Liver (tissue), 3 donors: Measurements from ENCODE around the gene KPNA2.

Source experiments
- ATF3 ChIP-seq: IDR thresholded peaks from 2 replicates; pipeline ENCODE4 v1.6.1; 2016; ENCODE audit warnings: antibody characterized with exemption
- EGR1 ChIP-seq, 2 donors: IDR thresholded peaks; 2 replicates each; pipeline ENCODE4 v1.6.1; 2016 to 2018; ENCODE audit warnings: antibody characterized with exemption in 2 of 2, low read depth in 2 of 2
- FOXA1 ChIP-seq: IDR thresholded peaks from 2 replicates; pipeline ENCODE4 v1.6.1; 2016; ENCODE audit warnings: antibody characterized with exemption
- FOXA2 ChIP-seq: IDR thresholded peaks from 2 replicates; pipeline ENCODE4 v1.6.1; 2016; ENCODE audit warnings: antibody characterized with exemption
- GABPA ChIP-seq, 2 donors: IDR thresholded peaks in 1 of 2; conservative IDR thresholded peaks in 1 of 2; 2 replicates each; pipeline ENCODE4 v1.6.1; 2016; ENCODE audit warnings: antibody characterized with exemption in 2 of 2, mild to moderate bottlenecking in 1 of 2, moderate library complexity in 1 of 2
- JUND ChIP-seq, 2 donors: IDR thresholded peaks; 2 replicates each; pipeline ENCODE4 v1.6.1; 2016; ENCODE audit warnings: antibody characterized with exemption in 2 of 2
- RAD21 ChIP-seq, 2 donors: IDR thresholded peaks; 2 replicates each; pipeline ENCODE4 v1.6.1; 2016; ENCODE audit warnings: antibody characterized with exemption in 2 of 2, mild to moderate bottlenecking in 2 of 2
- RXRA ChIP-seq, 2 donors: IDR thresholded peaks; 2 replicates each; pipeline ENCODE4 v1.6.1; 2017 to 2018; ENCODE audit warnings: antibody characterized with exemption in 2 of 2, mild to moderate bottlenecking in 1 of 2
- TAF1 ChIP-seq: conservative IDR thresholded peaks from 2 replicates; pipeline ENCODE4 v1.6.1; 2016; ENCODE audit warnings: antibody characterized with exemption, mild to moderate bottlenecking
- YY1 ChIP-seq: IDR thresholded peaks from 2 replicates; pipeline ENCODE4 v1.6.1; 2016; ENCODE audit warnings: antibody characterized with exemption, mild to moderate bottlenecking
- TF ChIP-seq, protein P1 (sequence below): fragments of 150-350 bp; IDR thresholded peaks from 2 replicates; pipeline ENCODE4 v1.5.1; 2017; ENCODE audit warnings: improper control_type of control experiment, low read depth, low read length; ENCODE audit not compliant: missing input control
- TF ChIP-seq, protein P2 (sequence below): IDR thresholded peaks from 2 replicates; pipeline ENCODE4 v1.6.1; 2016; ENCODE audit warnings: antibody characterized with exemption, mild to moderate bottlenecking
- TF ChIP-seq, protein P3 (sequence below): IDR thresholded peaks from 2 replicates; pipeline ENCODE4 v1.6.1; 2016; ENCODE audit warnings: antibody characterized with exemption
- TF ChIP-seq, protein P4 (sequence below): IDR thresholded peaks from 2 replicates; pipeline ENCODE4 v1.6.1; 2016; ENCODE audit warnings: antibody characterized with exemption
- donor health status: healthy.
- donor health status: healthy.

- TF ChIP-seq, protein P1, sequence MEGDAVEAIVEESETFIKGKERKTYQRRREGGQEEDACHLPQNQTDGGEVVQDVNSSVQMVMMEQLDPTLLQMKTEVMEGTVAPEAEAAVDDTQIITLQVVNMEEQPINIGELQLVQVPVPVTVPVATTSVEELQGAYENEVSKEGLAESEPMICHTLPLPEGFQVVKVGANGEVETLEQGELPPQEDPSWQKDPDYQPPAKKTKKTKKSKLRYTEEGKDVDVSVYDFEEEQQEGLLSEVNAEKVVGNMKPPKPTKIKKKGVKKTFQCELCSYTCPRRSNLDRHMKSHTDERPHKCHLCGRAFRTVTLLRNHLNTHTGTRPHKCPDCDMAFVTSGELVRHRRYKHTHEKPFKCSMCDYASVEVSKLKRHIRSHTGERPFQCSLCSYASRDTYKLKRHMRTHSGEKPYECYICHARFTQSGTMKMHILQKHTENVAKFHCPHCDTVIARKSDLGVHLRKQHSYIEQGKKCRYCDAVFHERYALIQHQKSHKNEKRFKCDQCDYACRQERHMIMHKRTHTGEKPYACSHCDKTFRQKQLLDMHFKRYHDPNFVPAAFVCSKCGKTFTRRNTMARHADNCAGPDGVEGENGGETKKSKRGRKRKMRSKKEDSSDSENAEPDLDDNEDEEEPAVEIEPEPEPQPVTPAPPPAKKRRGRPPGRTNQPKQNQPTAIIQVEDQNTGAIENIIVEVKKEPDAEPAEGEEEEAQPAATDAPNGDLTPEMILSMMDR = no peak
- TF ChIP-seq, protein P2, sequence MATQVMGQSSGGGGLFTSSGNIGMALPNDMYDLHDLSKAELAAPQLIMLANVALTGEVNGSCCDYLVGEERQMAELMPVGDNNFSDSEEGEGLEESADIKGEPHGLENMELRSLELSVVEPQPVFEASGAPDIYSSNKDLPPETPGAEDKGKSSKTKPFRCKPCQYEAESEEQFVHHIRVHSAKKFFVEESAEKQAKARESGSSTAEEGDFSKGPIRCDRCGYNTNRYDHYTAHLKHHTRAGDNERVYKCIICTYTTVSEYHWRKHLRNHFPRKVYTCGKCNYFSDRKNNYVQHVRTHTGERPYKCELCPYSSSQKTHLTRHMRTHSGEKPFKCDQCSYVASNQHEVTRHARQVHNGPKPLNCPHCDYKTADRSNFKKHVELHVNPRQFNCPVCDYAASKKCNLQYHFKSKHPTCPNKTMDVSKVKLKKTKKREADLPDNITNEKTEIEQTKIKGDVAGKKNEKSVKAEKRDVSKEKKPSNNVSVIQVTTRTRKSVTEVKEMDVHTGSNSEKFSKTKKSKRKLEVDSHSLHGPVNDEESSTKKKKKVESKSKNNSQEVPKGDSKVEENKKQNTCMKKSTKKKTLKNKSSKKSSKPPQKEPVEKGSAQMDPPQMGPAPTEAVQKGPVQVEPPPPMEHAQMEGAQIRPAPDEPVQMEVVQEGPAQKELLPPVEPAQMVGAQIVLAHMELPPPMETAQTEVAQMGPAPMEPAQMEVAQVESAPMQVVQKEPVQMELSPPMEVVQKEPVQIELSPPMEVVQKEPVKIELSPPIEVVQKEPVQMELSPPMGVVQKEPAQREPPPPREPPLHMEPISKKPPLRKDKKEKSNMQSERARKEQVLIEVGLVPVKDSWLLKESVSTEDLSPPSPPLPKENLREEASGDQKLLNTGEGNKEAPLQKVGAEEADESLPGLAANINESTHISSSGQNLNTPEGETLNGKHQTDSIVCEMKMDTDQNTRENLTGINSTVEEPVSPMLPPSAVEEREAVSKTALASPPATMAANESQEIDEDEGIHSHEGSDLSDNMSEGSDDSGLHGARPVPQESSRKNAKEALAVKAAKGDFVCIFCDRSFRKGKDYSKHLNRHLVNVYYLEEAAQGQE = no peak
- TF ChIP-seq RXRA (IDR thresholded peaks at IDR 0.05) (no peak), RAD21 (IDR thresholded peaks at IDR 0.05) (no peak), TAF1 (no peak), EGR1 (IDR thresholded peaks at IDR 0.05; ENCODE audit: low read depth in 2 of 2) (no peak), JUND (IDR thresholded peaks at IDR 0.05) (no peak), YY1 (no peak), FOXA2 (no peak), GABPA (IDR thresholded peaks at IDR 0.05 in 1 of 2, conservative IDR thresholded peaks at IDR 0.05 in 1 of 2) (no peak), ATF3 (no peak), FOXA1 (no peak)
- TF ChIP-seq, protein P3, sequence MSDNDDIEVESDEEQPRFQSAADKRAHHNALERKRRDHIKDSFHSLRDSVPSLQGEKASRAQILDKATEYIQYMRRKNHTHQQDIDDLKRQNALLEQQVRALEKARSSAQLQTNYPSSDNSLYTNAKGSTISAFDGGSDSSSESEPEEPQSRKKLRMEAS = no peak
- TF ChIP-seq, protein P4, sequence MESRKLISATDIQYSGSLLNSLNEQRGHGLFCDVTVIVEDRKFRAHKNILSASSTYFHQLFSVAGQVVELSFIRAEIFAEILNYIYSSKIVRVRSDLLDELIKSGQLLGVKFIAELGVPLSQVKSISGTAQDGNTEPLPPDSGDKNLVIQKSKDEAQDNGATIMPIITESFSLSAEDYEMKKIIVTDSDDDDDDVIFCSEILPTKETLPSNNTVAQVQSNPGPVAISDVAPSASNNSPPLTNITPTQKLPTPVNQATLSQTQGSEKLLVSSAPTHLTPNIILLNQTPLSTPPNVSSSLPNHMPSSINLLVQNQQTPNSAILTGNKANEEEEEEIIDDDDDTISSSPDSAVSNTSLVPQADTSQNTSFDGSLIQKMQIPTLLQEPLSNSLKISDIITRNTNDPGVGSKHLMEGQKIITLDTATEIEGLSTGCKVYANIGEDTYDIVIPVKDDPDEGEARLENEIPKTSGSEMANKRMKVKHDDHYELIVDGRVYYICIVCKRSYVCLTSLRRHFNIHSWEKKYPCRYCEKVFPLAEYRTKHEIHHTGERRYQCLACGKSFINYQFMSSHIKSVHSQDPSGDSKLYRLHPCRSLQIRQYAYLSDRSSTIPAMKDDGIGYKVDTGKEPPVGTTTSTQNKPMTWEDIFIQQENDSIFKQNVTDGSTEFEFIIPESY = no peak
These were observed 16.2 kb upstream of the KPNA2 start for GRCh38 chr17:68019336-68019674.
